GM12891 (cell line): ENCODE data around the gene CHST9.
A peak's percentile ranks its signal among the peaks of the same experiment; 100 is the strongest.
"Not testable (repeated sequence)": the region's sequence is repeated elsewhere in the genome, so short reads cannot be mapped to it uniquely, and the experiment has no call there.

Experiments
- DNase-seq: peaks from one replicate; pipeline ENCODE4 v3.0.0; 2011; ENCODE audit warnings: low spot score; ENCODE audit not compliant: insufficient read length
- FAIRE-seq: peaks from 2 replicates; lab custom pipeline; 2011; peaks lifted over from hg19 to GRCh38; lab: Jason Lieb, UNC
- PAX5 ChIP-seq: IDR thresholded peaks from 2 replicates; pipeline ENCODE4 v1.6.1; 2011; ENCODE audit warnings: low read length, moderate library complexity, mild to moderate bottlenecking; ENCODE audit not compliant: insufficient read depth, severe bottlenecking
- POLR2A ChIP-seq: IDR thresholded peaks from 2 replicates; pipeline ENCODE4 v1.6.1; 2011; ENCODE audit warnings: low read depth, low read length, control low read depth
- POLR2AphosphoS5 ChIP-seq: IDR thresholded peaks from 2 replicates; pipeline ENCODE4 v1.6.1; 2011; ENCODE audit warnings: low read depth, low read length, control low read depth
- POU2F2 ChIP-seq: IDR thresholded peaks from 2 replicates; pipeline ENCODE4 v1.6.1; 2011; ENCODE audit warnings: low read depth, mild to moderate bottlenecking, control low read depth, low read length, moderate library complexity
- SPI1 ChIP-seq: IDR thresholded peaks from 2 replicates; pipeline ENCODE4 v1.6.1; 2011; ENCODE audit warnings: low read depth, low read length, control low read depth
- TAF1 ChIP-seq: IDR thresholded peaks from 2 replicates; pipeline ENCODE4 v1.6.1; 2011; ENCODE audit warnings: low read depth, low read length, control low read depth

CHST9 gene

GRCh38 chr18:27109451-27109850, 75.7 kb downstream of the CHST9 start:
- no peak for TF ChIP-seq TAF1
- no peak for TF ChIP-seq PAX5
- TF ChIP-seq POLR2AphosphoS5 = no peak
- no peak for TF ChIP-seq SPI1
- no peak for TF ChIP-seq POU2F2
- TF ChIP-seq POLR2A = no peak
- FAIRE-seq (no peak), DNase-seq (no peak)

GRCh38 chr18:27108842-27109241, 76.3 kb downstream of the CHST9 start:
- no peak for FAIRE-seq
- no peak for TF ChIP-seq POU2F2
- TF ChIP-seq POLR2A = no peak
- TF ChIP-seq SPI1 = no peak
- no peak for TF ChIP-seq PAX5
- TF ChIP-seq TAF1 = no peak
- TF ChIP-seq POLR2AphosphoS5 = no peak
- no peak for DNase-seq

DNA sequence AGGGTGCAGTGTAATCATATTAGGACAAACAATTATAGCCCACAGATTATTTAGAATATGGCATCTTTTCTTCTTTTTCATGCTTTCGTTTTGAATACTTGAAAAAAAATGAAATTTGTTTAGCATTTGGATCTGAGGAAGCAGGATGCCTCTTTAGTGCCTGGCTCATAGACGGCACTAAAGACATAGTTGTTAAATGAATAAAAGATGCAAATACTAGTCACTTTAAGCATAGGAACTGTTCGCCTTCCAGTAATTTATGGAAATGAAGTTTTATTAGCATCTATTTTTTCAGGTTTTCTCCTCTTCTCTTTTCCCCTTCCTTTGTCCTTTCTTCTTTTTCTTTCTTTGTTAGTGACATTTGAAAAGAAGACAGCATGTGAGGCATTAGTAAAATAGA, 80.4 kb downstream of the CHST9 start:
- FAIRE-seq (no peak), DNase-seq (no peak)
- TF ChIP-seq TAF1 = no peak
- no peak for TF ChIP-seq PAX5
- TF ChIP-seq POLR2A = no peak
- TF ChIP-seq POU2F2 = no peak
- TF ChIP-seq SPI1 = no peak
- TF ChIP-seq POLR2AphosphoS5 = no peak

DNA sequence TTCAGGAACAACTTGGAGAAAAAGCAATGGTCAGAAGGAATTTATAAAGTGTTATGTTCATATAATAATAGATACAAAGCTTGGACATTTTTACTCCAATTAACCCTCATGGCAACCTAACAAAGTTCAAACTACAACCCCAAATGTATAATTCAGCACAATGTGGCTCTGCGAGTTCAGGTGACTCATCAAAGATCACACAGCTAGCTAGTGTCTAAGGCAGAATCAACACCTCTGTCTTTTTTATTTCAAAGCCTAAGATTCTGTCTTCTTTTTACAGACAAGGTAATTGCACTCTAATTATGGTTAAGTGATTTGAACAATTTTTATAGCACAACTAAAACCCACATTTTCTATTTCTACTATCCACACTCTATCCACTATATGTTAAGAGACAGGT, 90.5 kb downstream of the CHST9 start:
- FAIRE-seq (no peak), DNase-seq (no peak)
- no peak for TF ChIP-seq POLR2A
- TF ChIP-seq SPI1 = no peak
- no peak for TF ChIP-seq POLR2AphosphoS5
- TF ChIP-seq PAX5 = no peak
- no peak for TF ChIP-seq POU2F2
- no peak for TF ChIP-seq TAF1

GRCh38 chr18:27093290-27093689, 91.8 kb downstream of the CHST9 start:
- DNase-seq, FAIRE-seq: not testable (repeated sequence)

- no peak for FAIRE-seq
- DNase-seq = no peak
- TF ChIP-seq POU2F2 (no peak), POLR2A (no peak), SPI1 (no peak), POLR2AphosphoS5 (no peak), TAF1 (no peak)
Measured at GRCh38 chr18:27081701-27082100, 103.4 kb downstream of the CHST9 start.

DNA sequence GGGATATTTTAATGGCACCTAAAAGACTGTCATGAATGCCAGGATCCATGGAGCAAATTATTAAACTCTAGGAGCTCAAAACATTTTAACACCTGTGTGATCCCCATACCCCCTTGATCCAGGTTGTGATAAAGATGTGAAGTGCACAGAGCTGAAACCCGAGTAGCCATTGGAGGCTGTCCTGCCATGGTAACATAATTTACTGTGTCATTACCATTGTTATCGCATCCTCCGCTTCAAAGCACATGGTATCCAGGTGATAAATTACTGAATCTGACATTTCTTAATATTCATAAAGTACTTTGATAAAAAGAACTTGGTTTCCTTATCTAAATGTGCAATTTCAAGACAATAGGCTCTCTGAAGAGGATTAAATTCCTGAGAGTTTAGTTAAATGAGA, 109.3 kb downstream of the CHST9 start:
- DNase-seq = no peak
- FAIRE-seq = no peak
- TF ChIP-seq PAX5 (no peak), SPI1 (no peak), TAF1 (no peak)

DNA sequence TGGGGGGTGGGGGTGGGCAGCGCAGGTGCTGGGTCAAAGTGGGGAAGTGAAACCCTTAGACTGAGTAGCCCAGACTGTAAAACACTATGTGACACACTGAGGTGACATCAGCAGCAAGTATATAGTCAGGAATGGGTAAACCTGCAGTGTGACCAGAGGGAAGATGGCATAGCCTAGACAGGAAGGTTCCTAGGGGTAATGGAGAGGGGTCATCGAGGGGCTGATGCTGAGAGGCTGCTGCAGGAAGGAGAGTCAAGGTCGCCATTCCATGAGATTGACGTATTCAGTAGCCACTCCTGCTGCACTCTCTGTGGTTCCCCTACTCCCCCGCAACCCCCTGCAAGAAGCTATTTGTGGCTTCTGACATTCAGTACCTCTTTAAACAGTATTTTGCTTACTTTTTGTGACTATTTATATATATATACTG, 111.7 kb downstream of the CHST9 start:
- DNase-seq (peak; percentile 7), FAIRE-seq (peak; percentile 90)
- TF ChIP-seq TAF1 (no peak), POU2F2 (0 out of 2 replicates have a peak, but pooled peaks have one; percentile 10), PAX5 (no peak), POLR2A (no peak), POLR2AphosphoS5 (no peak), SPI1 (peak; percentile 98)

DNA sequence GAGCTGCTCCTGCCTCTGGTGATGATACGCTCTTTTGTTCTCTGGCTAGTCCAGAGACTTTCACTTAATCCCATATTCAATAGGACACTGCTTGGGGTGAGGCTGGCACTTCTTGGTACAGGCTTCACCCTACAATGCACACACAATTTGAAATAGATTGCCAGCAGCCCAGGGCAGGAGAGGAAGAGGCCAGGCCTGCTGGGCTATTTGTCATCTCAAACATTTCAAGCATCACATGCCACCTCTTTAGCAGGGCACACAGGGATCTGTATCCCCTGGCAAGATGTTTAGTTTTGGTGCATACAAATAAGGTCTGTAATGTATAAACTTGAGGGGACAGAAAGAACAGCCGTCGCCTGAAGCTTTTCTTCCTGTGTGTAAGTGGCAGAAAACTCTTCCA, 120.4 kb downstream of the CHST9 start:
- TF ChIP-seq PAX5 (no peak), SPI1 (no peak), TAF1 (no peak), POLR2AphosphoS5 (no peak), POU2F2 (no peak), POLR2A (no peak)
- FAIRE-seq = no peak
- DNase-seq = no peak

DNA sequence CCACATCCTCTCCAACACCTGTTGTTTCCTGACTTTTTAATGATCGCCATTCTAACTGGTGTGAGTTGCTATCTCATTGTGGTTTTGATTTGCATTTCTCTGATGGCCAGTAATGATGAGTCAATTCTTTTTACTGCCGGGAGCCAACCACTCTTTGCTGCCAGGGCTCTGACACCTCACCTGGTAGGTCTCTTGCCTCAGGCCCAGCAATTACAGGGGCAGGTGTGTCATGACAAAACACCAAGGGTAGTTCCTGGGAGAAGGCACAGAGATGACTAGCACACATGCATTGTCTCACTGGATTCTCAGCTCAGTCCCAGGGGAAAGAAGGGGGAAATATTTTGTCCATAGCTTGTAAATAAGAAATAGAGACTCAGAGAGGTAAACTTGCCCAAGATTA, 122.3 kb downstream of the CHST9 start:
- TF ChIP-seq POLR2A = no peak
- DNase-seq = no peak
- FAIRE-seq = no peak

- TF ChIP-seq POLR2AphosphoS5 (no peak), SPI1 (no peak)
- DNase-seq (no peak), FAIRE-seq (no peak)
Measured at GRCh38 chr18:27061488-27062095, 123.5 kb downstream of the CHST9 start.
